CD4-positive, alpha-beta T cell treated with Interleukin-6 for 4 hours (primary cell): ENCODE measurements around the gene ADSS2.
"Not testable (repeated sequence)": the region's sequence is repeated elsewhere in the genome, so short reads cannot be mapped to it uniquely, and the experiment has no call there.

Experiments
- DNase-seq: peaks from one replicate; pipeline ENCODE4 v3.0.0-alpha.2; 2020; ENCODE audit warnings: mixed read lengths

The ADSS2 gene

GRCh38 chr1:244394826-244395765 is 56.6 kb downstream of the ADSS2 start:
- peak; percentile 5 for DNase-seq

GRCh38 chr1:244394346-244394745 is 57.4 kb downstream of the ADSS2 start:
- no peak for DNase-seq

GRCh38 chr1:244393604-244394176 is 58.0 kb downstream of the ADSS2 start:
- no peak for DNase-seq

- no peak for DNase-seq
These were observed 59.9 kb downstream of the ADSS2 start for GRCh38 chr1:244391761-244392160.

- no peak for DNase-seq
These were observed 62.7 kb downstream of the ADSS2 start for GRCh38 chr1:244388961-244389360.

GRCh38 chr1:244387415-244387814 is 64.3 kb downstream of the ADSS2 start:
- no peak for DNase-seq

GRCh38 chr1:244386595-244386994 is 65.1 kb downstream of the ADSS2 start:
- no peak for DNase-seq

- DNase-seq = no peak
These were observed 67.6 kb downstream of the ADSS2 start for GRCh38 chr1:244384066-244384465.

GRCh38 chr1:244383278-244383884 is 68.3 kb downstream of the ADSS2 start:
- DNase-seq = no peak

- DNase-seq = no peak
These were observed 69.7 kb downstream of the ADSS2 start for GRCh38 chr1:244381878-244382565.

GRCh38 chr1:244376126-244376525 is 75.6 kb downstream of the ADSS2 start:
- DNase-seq = no peak

GRCh38 chr1:244375051-244375450 is 76.7 kb downstream of the ADSS2 start:
- DNase-seq = no peak

- not testable (repeated sequence) for DNase-seq
These were observed 77.2 kb downstream of the ADSS2 start for GRCh38 chr1:244374484-244374883.

- no peak for DNase-seq
These were observed 80.2 kb downstream of the ADSS2 start for GRCh38 chr1:244371242-244372141.

GRCh38 chr1:244370060-244370637 is 81.6 kb downstream of the ADSS2 start:
- no peak for DNase-seq

GRCh38 chr1:244369256-244370057 is 82.3 kb downstream of the ADSS2 start:
- DNase-seq = no peak

- DNase-seq = no peak
These were observed 83.4 kb downstream of the ADSS2 start for GRCh38 chr1:244368279-244368678.

GRCh38 chr1:244367399-244368114 is 84.2 kb downstream of the ADSS2 start:
- DNase-seq = no peak

- no peak for DNase-seq
These were observed 85.9 kb downstream of the ADSS2 start for GRCh38 chr1:244365809-244366208.

GRCh38 chr1:244365262-244365661 is 86.4 kb downstream of the ADSS2 start:
- not testable (repeated sequence) for DNase-seq
